K562 (cell line): ENCODE measurements around the gene IRF2BP2. TPM values are rescaled to one million over a fixed set of nuclear protein-coding genes. Genes with fewer than 3 reads are reported as not detected.

Experiments
- ATAC-seq: fragments of 200-7000 bp; cut with Tn5 transposase; 3 replicates; pipeline ENCODE4 v1.9.1; 2020; ENCODE audit warnings: moderate library complexity
- BruUV-seq: library from RNA; stranded (reverse); fragments of 400-500 nt; replicated peaks from 2 replicates; lab custom pipeline; 2021; lab: Mats Ljungman, UMichigan
- CTCF ChIA-PET: fragments of 300-600 bp; formaldehyde crosslinking; extraction: SDS; loops from one replicate; lab custom pipeline; 2021; ENCODE audit warnings: low intra/inter-chr PET ratio; lab: Yijun Ruan, JAX
- POLR2A ChIA-PET: fragments of 300-600, 350-650 bp; sonication (Branson Sonifier 250); formaldehyde crosslinking; extraction: SDS; loops from one replicate; lab custom pipeline; 2021; ENCODE audit warnings: antibody characterized with exemption, inconsistent platforms; lab: Yijun Ruan, JAX
- DNase-seq, 4 experiments: peaks; one replicate each; pipeline versions ENCODE4 v3.0.0 to v3.0.0-alpha.2; 2011 to 2018; ENCODE audit warnings: low spot score in 3 of 4, mixed read lengths in 3 of 4; ENCODE audit errors: extremely low read depth in 1 of 4
- FAIRE-seq: peaks from 2 replicates; lab custom pipeline; 2011; peaks lifted over from hg19 to GRCh38; lab: Jason Lieb, UNC
- H2AFZ ChIP-seq: 2 replicates; pipeline ENCODE4 v1.6.0; 2011; ENCODE audit warnings: low read depth, low read length, control low read depth, inconsistent platforms
- H3K27ac ChIP-seq: fragments of 200-600 bp; 3 replicates; pipeline ENCODE4 v1.8.0; 2011; ENCODE audit warnings: low read depth, mild to moderate bottlenecking, control low read depth, inconsistent platforms, low read length, moderate library complexity, mixed read lengths; ENCODE audit errors: extremely low read depth
- H3K27me3 ChIP-seq, 2 experiments: fragments of 300-600 bp in 1 of 2; 2 replicates in 1 of 2; 3 replicates in 1 of 2; pipeline versions ENCODE4 v1.6.0 to v1.8.0; 2011; ENCODE audit warnings: inconsistent platforms in 2 of 2, low read length in 2 of 2, mild to moderate bottlenecking in 1 of 2, mixed read lengths in 1 of 2, moderate library complexity in 1 of 2; ENCODE audit not compliant: control insufficient read depth in 2 of 2, insufficient read depth in 2 of 2
- H3K36me3 ChIP-seq: fragments of 300-600 bp; 3 replicates; pipeline ENCODE4 v1.8.0; 2011; ENCODE audit warnings: mild to moderate bottlenecking, low read length, inconsistent platforms; ENCODE audit not compliant: control insufficient read depth, insufficient read depth
- H3K4me1 ChIP-seq, 2 experiments: fragments of 200-600 bp in 1 of 2; replicated peaks in 1 of 2; 2 replicates in 1 of 2; 3 replicates in 1 of 2; pipeline versions ENCODE4 v1.5.1 to v1.8.0; 2011; ENCODE audit warnings: inconsistent platforms in 2 of 2, low read length in 2 of 2, mild to moderate bottlenecking in 1 of 2, mixed read lengths in 1 of 2, moderate library complexity in 1 of 2; ENCODE audit not compliant: control insufficient read depth in 2 of 2, insufficient read depth in 2 of 2
- H3K4me2 ChIP-seq: 2 replicates; pipeline ENCODE4 v1.6.1; 2011; ENCODE audit warnings: low read length, control low read depth, inconsistent platforms, mixed read lengths; ENCODE audit not compliant: insufficient read depth
- H3K4me3 ChIP-seq: fragments of 200-600 bp; sonication (generic), shearing (Covaris generic); 2 replicates; pipeline ENCODE4 v1.5.1; 2016; ENCODE audit warnings: control low read depth, inconsistent platforms
- H3K79me2 ChIP-seq: fragments of 200-600 bp; 3 replicates; pipeline ENCODE4 v1.8.0; 2011; ENCODE audit warnings: low read length, inconsistent platforms; ENCODE audit not compliant: control insufficient read depth, insufficient read depth
- H3K9ac ChIP-seq, 2 experiments: 2 replicates each; pipeline versions ENCODE4 v1.6.0 to v1.6.1; 2011; ENCODE audit warnings: low read depth in 2 of 2, low read length in 2 of 2, control low read depth in 1 of 2, inconsistent platforms in 1 of 2, mild to moderate bottlenecking in 1 of 2, mixed read lengths in 1 of 2; ENCODE audit not compliant: insufficient read depth in 1 of 2
- H3K9me1 ChIP-seq: one replicate; pipeline ENCODE4 v1.6.0; 2011; ENCODE audit warnings: inconsistent platforms, mild to moderate bottlenecking, low read length, moderate library complexity; ENCODE audit not compliant: control insufficient read depth, insufficient read depth
- H3K9me3 ChIP-seq: replicated peaks from 2 replicates; pipeline ENCODE4 v1.5.1; 2011; ENCODE audit warnings: low read depth, low read length, inconsistent platforms; ENCODE audit not compliant: control insufficient read depth, insufficient read depth
- H4K20me1 ChIP-seq: replicated peaks from 2 replicates; pipeline ENCODE4 v1.6.1; 2011; ENCODE audit warnings: low read length, inconsistent platforms, mixed read lengths; ENCODE audit not compliant: control insufficient read depth, insufficient read depth
- CEBPB ChIP-seq: fragments of 450-650 bp; IDR thresholded peaks from 2 replicates; pipeline ENCODE4 v1.6.1; 2016; ENCODE audit warnings: missing genetic modification characterization, missing compliant biosample characterization
- CEBPG ChIP-seq, 3 experiments: fragments of 200-800 bp in 1 of 3; sonication (Bioruptor generic) in 1 of 3; sonication (generic) in 1 of 3; formaldehyde crosslinking in 1 of 3; IDR thresholded peaks in 2 of 3; conservative IDR thresholded peaks in 1 of 3; 2 replicates each; pipeline versions ENCODE4 v1.6.1 to v1.8.0; 2016 to 2022; ENCODE audit warnings: missing compliant biosample characterization in 2 of 3, missing genetic modification characterization in 2 of 3, mild to moderate bottlenecking in 1 of 3, missing genetic modification reagents in 1 of 3
- NUFIP1 ChIP-seq: fragments of 450-650 bp; IDR thresholded peaks from 2 replicates; pipeline ENCODE4 v1.6.1; 2018; ENCODE audit not compliant: partially characterized antibody
- ZNF311 ChIP-seq: fragments of 250-450 bp; sonication (Bioruptor Pico); IDR thresholded peaks from 2 replicates; pipeline ENCODE4 v1.4.0; 2020; ENCODE audit warnings: mild to moderate bottlenecking, moderate library complexity
- ZNF830 ChIP-seq: fragments of 250-450 bp; sonication (Bioruptor Pico); IDR thresholded peaks from 2 replicates; pipeline ENCODE4 v1.5.0; 2021; ENCODE audit warnings: mild to moderate bottlenecking
- WGBS: fragments of 100-300 bp; shearing (Covaris generic); methylation state at CpG from one replicate; pipeline ENCODE4 v1.1.6; 2016; ENCODE audit warnings: low coverage, mixed read lengths; ENCODE audit not compliant: insufficient coverage; ENCODE audit errors: missing lambda C conversion rate; 5-methylcytosine and 5-hydroxymethylcytosine counted together
- in situ Hi-C: fragments of 300-500 bp; cut with MboI; formaldehyde crosslinking; loops from 4 replicates; pipeline ENCODE4 v1.15.0; 2018; ENCODE audit warnings: inconsistent platforms, mixed read lengths
- intact Hi-C: fragments of 100-400 bp; cut with micrococcal nuclease; formaldehyde crosslinking; loops from 2 replicates; pipeline ENCODE4 v1.14.2; 2022
- polyA plus RNA-seq, 8 experiments: library from polyadenylated mRNA; depleted of rRNA in 4 of 8; stranded (reverse) in 5 of 8; unstranded in 3 of 8; fragments of >200 nt; fragmentation: Nextera tagmentation in 2 of 8; fragmentation: Illumina TruSeq in 1 of 8; extraction: Ambion mirVana in 2 of 8; extraction: Trizol in 1 of 8; gene quantifications; 2 replicates each; pipeline versions ENCODE4 v1.2.1 to v1.2.3, GENCODE V29; 2011 to 2014; ENCODE audit warnings: inconsistent platforms in 1 of 8, missing spikeins in 1 of 8
- total RNA-seq, 7 experiments: library from RNA; depleted of rRNA in 6 of 7; stranded (reverse); fragments of >200 nt in 6 of 7; fragmentation: Illumina TruSeq in 2 of 7; extraction: Trizol in 2 of 7; gene quantifications; 2 replicates each; pipeline versions ENCODE4 v1.2.1 to v1.2.3, GENCODE V29; 2011 to 2021; ENCODE audit warnings: low replicate concordance in 1 of 7
- TF ChIP-seq, protein P1 (sequence below), 3 experiments: fragments of 200-800 bp in 1 of 3; fragments of 250-450 bp in 1 of 3; fragments of 450-650 bp in 1 of 3; sonication (Bioruptor Pico) in 1 of 3; sonication (Bioruptor generic) in 1 of 3; formaldehyde crosslinking in 1 of 3; IDR thresholded peaks; 2 replicates each; pipeline versions ENCODE4 v1.6.1 to v1.8.0; 2016 to 2022; ENCODE audit warnings: mild to moderate bottlenecking in 2 of 3, missing genetic modification characterization in 2 of 3, missing compliant biosample characterization in 1 of 3, moderate library complexity in 1 of 3
- TF ChIP-seq, protein P2 (sequence below): sonication (generic); formaldehyde crosslinking; IDR thresholded peaks from 2 replicates; pipeline ENCODE4 v1.8.1; 2023; ENCODE audit warnings: mild to moderate bottlenecking, missing genetic modification reagents
- TF ChIP-seq, protein P3 (sequence below): fragments of 450-650 bp; IDR thresholded peaks from 2 replicates; pipeline ENCODE4 v1.6.1; 2016; ENCODE audit warnings: missing biosample characterization, missing genetic modification characterization

IRF2BP2 gene
- total and polyA plus RNA-seq, 9 of the 15 experiments (the other 6 are each of a cell fraction or from before 2014, with no cell fraction given): 7.7 to 68.6 (median 22.1) TPM

DNA sequence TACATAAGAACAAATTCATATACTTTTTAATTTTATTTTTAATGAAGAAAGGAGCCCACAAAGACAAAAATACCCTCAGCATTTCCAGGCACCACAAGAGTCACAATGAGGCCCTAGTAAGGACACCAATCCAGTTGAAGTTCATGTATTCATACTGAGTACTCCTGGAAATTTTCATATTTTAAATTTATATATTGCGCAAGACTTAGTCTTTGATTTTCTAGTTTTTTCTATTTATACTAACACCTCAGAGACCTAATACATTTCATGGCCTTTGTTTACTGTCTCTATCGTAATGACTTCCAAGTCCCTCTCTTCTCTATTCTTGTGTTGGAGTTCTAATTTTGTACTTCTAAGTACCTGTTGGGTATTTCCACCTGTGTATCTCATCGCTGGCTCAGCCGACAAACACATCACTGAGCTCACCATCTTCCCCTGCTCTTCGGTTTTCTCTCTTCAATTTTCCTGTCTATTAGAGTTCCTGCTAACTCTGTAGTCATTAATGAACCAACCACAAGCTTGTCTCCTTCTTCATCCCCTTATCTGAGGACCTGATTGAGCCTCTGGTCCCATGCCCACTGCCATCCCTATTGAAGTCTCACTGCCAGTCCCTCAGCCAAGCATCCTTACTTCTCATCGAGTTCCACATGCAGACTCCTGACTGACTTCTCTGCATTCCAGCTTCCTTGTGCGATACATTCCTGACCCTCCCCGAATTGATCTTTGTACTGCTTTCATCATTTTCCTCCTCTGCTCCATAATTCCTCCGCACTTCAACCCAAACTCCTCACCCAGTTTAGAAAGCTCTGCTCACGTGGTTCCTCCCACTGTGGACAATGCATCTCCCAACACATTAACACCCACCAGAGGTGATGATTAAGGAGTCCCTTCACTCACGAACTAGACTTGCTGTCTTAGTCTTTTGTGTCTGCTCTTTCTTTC, 17.3 kb upstream of the IRF2BP2 start:
- H3K27me3 ChIP-seq: no peaks in the 10 kb centered on the region; a peak in 1 of 5 replicates
- TF ChIP-seq CEBPB (tag): peak; percentile 99
- TF ChIP-seq ZNF311 (CRISPR knock-in tag): no peak
- no peak for TF ChIP-seq ZNF830 (CRISPR knock-in tag)
- peak; percentile 58 for TF ChIP-seq CEBPG (CRISPR knock-in tag; IDR thresholded peaks at IDR 0.05)
- peak; percentile 89 to 100 for TF ChIP-seq CEBPG (tag; conservative IDR thresholded peaks at IDR 0.05 in 1 of 2, IDR thresholded peaks at IDR 0.05 in 1 of 2)
- TF ChIP-seq, protein P1, sequence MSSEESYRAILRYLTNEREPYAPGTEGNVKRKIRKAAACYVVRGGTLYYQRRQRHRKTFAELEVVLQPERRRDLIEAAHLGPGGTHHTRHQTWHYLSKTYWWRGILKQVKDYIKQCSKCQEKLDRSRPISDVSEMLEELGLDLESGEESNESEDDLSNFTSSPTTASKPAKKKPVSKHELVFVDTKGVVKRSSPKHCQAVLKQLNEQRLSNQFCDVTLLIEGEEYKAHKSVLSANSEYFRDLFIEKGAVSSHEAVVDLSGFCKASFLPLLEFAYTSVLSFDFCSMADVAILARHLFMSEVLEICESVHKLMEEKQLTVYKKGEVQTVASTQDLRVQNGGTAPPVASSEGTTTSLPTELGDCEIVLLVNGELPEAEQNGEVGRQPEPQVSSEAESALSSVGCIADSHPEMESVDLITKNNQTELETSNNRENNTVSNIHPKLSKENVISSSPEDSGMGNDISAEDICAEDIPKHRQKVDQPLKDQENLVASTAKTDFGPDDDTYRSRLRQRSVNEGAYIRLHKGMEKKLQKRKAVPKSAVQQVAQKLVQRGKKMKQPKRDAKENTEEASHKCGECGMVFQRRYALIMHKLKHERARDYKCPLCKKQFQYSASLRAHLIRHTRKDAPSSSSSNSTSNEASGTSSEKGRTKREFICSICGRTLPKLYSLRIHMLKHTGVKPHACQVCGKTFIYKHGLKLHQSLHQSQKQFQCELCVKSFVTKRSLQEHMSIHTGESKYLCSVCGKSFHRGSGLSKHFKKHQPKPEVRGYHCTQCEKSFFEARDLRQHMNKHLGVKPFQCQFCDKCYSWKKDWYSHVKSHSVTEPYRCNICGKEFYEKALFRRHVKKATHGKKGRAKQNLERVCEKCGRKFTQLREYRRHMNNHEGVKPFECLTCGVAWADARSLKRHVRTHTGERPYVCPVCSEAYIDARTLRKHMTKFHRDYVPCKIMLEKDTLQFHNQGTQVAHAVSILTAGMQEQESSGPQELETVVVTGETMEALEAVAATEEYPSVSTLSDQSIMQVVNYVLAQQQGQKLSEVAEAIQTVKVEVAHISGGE (CRISPR knock-in tag; IDR thresholded peaks at IDR 0.05): no peak
- TF ChIP-seq, protein P2, sequence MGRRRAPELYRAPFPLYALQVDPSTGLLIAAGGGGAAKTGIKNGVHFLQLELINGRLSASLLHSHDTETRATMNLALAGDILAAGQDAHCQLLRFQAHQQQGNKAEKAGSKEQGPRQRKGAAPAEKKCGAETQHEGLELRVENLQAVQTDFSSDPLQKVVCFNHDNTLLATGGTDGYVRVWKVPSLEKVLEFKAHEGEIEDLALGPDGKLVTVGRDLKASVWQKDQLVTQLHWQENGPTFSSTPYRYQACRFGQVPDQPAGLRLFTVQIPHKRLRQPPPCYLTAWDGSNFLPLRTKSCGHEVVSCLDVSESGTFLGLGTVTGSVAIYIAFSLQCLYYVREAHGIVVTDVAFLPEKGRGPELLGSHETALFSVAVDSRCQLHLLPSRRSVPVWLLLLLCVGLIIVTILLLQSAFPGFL (CRISPR knock-in tag): no peak
- TF ChIP-seq, protein P3, sequence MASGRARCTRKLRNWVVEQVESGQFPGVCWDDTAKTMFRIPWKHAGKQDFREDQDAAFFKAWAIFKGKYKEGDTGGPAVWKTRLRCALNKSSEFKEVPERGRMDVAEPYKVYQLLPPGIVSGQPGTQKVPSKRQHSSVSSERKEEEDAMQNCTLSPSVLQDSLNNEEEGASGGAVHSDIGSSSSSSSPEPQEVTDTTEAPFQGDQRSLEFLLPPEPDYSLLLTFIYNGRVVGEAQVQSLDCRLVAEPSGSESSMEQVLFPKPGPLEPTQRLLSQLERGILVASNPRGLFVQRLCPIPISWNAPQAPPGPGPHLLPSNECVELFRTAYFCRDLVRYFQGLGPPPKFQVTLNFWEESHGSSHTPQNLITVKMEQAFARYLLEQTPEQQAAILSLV: peak; percentile 93
- no peak for TF ChIP-seq NUFIP1
- H3K4me1 ChIP-seq: peaks cover 0 to 11% of the 10 kb centered on the region in 2 experiments; a peak in 2 of 5 replicates
- no peak overlapping the region for H3K27ac ChIP-seq
- WGBS: 47% methylated on average over 11 of the region's 11 CpGs
- no TSS peak for BruUV-seq
- H3K9me3 ChIP-seq: no peaks in the 10 kb centered on the region
- no peaks in the 10 kb centered on the region for H4K20me1 ChIP-seq
- no peak for ATAC-seq
- intact Hi-C loops (no loop called here), in situ Hi-C loops (no loop called here)
- H3K9ac ChIP-seq: no peak overlapping the region; a peak in 1 of 4 replicates
- ChIA-PET POLR2A (interaction anchor here (0.6 to 9.9 kb wide), 3 partner anchors 15 to 54 kb away, joined by 3 to 59 read pairs (median 3); no protein-coding TSS in a partner anchor), CTCF (no interaction called here)
- H3K4me3 ChIP-seq: no peak overlapping the region
- H3K79me2 ChIP-seq: no peaks in the 10 kb centered on the region
- H3K36me3 ChIP-seq: no peaks in the 10 kb centered on the region
- H2AFZ ChIP-seq: 0 out of 2 replicates have a peak overlapping the region, but pooled peaks have one; percentile 6
- FAIRE-seq: no peak
- H3K4me2 ChIP-seq: no peak overlapping the region
- no peak for DNase-seq
- no peaks in the 10 kb centered on the region for H3K9me1 ChIP-seq
